GM19468 (cell line): Measurements from ENCODE around the gene PITPNB.
A peak's percentile ranks its signal among the peaks of the same experiment; 100 is the strongest.

Experiments
- ATAC-seq: cut with Tn5 transposase; IDR thresholded peaks from one replicate; pipeline ENCODE4 v1.9.1; 2021; ENCODE audit warnings: mild to moderate bottlenecking, moderate library complexity, moderate number of reproducible peaks; ENCODE audit not compliant: unreplicated experiment; ENCODE audit errors: extremely low read depth

Gene PITPNB

DNA sequence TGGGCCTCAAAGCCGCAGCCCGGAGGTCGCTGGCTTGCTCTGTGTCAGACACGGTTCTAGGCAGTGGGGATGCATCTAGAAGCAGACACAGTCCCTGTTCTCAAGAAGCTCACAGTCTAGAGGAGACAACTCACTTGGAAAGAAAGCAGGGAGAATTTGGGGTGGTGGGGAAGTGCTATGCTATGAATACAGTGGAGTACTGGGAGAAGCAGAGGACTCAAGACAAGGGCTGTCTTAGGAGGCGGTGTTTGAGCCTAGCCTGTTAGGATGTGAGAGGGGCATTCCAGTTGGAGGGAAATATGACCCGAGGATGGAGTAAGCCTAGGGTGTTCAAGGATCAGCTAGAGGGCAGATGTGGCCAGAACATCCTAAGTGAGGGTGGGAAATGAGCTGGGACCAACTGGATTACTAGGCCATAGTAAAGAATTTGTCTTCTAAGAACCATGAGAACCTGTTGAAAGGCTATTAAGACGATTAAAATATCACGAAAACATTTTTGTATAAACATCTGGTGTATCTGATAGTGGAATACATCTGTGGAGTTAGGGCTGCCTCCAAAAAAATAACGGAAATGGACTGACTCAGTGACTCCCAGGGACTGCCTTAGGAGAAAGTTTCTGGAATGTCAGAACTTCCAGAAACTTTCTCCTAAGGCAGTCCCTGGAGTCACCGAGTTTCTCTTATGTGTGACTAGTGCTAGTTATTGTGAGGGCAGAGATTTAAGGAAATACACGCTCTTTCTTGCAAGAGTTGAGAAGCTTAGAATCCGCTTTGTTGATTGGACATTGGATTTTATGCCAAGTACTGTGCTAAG, 1.1 kb upstream of the PITPNB start:
- no peak for ATAC-seq

GRCh38 chr22:27918341-27919221, 475 bp downstream of the PITPNB start:
- ATAC-seq: no peak

DNA sequence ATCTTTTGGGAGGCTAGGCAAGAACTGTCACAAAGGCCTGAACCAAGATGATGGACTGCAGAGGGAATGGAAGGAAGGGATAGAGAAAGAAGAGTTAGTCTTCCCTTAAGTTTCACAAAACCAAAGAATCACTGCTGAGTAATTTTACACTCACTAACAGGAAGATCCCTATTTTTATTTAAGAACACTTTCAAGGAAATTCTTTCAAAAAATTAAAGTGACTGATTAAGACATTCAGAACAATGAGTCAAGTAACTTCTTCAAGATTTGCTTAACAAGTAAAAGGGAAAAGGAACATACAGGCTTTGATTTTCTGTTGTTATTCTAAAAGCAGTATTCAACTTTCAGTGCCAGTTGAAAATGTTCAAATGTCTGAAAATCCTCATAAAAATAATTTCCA, 3.1 kb downstream of the PITPNB start:
- no peak for ATAC-seq

DNA sequence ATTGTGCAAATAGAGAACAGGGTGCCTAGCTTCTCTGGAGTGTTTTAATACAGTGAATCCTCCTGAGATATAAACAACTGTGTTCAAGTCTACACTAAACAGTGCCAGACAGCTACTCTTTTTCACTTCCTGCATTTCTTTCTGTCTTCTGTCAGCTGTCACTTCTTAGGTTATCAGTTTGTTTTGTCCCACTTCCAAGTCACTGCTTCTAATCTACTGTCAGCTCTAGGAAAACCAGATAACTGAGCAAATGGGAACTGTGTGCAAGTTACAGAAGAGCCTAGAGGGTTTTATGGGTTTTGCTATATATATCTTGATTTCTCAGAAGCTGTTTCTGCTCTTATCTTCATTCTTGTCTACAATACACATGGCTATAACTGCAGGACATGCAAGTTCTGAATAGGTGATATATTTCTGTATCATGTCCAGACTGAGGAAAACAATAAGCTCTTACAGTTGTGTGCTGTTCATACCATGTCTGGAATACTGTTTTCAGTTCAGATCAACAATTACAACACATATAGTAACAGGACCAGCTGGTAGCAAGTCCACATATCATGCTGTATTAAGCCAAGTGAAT, 5.8 kb downstream of the PITPNB start:
- no peak for ATAC-seq

GRCh38 chr22:27912101-27912500, 7.0 kb downstream of the PITPNB start:
- no peak for ATAC-seq

DNA sequence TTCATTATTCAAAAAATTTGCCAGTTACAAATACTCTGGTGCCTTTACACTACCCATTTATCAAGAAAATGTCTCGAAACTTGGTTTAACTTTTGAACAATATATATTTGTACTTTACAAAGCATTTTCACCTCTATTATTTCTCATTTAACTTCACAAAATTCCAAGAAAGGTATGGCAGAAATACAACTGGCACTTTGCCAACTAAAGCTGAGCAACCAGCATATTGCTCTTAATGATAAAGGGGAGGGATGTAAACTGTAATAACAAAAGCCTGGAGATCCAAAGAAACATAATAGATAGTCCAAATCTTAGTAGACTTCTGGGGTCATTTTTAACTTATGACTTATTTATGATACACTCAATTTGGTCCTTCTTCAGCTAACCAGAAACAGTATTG, 7.7 kb downstream of the PITPNB start:
- ATAC-seq: no peak

DNA sequence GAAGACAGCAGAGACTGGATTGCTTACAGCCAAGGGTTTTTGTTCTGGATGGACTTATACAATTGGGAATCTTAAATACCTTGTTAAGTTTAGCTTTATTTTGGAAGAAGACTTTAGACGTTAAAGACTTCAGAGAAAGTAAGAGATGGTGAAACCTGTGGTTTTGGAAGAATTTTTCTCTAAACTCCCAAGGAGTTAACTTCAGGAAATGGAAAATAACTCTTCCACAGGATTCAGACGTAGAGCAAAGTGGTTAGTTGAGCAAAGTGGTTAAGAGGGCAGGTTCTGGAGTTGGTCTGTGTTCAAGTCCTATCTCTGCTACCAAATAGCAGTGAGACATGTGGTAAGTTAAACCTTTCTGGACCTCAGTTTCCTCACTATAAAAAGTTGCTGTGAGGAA, 12.8 kb downstream of the PITPNB start:
- no peak for ATAC-seq

GRCh38 chr22:27905653-27906052, 13.4 kb downstream of the PITPNB start:
- no peak for ATAC-seq

GRCh38 chr22:27903805-27904473, 15.1 kb downstream of the PITPNB start:
- no peak for ATAC-seq

GRCh38 chr22:27900153-27900552, 18.9 kb downstream of the PITPNB start:
- ATAC-seq: no peak

- ATAC-seq: no peak
Observed at GRCh38 chr22:27896245-27896644, 22.8 kb downstream of the PITPNB start.

GRCh38 chr22:27895600-27895999, 23.5 kb downstream of the PITPNB start:
- ATAC-seq: peak; percentile 63

DNA sequence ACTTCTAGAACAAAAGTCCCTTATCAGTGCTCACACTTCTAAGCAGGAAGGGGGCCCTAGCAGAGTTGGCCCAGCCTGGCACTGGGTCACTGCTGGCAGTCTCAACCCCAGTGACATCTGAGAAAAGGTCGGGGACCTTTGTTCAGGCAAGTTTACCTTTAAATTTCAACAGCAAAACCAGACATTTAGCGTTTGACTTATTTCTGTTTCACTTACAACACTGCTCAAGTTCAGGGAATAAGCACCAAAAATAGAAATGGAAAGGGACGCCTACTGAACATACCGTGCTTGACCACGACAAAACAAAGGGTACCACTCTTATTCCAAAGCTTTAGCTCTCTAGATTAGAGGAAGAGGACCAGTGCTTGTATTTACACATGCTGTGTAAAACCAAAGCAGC, 26.2 kb downstream of the PITPNB start:
- ATAC-seq: no peak

DNA sequence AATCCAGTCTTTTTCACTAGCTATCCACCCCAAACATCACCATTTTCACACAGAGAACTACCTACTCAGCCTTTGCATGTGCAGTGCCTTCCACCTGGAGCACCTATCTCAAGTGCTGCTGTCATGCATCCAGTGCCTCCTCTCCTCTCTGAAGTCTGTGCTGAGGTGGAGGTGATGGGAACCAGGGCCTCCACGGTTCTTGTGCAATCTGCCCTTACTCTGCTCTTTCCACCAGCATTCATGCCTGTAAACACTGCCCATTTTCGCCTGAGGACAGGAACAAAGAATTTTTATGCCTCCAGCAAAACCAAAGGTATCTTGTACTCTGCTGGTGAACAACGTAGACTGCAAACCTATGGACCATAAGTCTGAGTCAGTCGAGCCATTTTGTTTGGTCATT, 27.0 kb downstream of the PITPNB start:
- no peak for ATAC-seq

DNA sequence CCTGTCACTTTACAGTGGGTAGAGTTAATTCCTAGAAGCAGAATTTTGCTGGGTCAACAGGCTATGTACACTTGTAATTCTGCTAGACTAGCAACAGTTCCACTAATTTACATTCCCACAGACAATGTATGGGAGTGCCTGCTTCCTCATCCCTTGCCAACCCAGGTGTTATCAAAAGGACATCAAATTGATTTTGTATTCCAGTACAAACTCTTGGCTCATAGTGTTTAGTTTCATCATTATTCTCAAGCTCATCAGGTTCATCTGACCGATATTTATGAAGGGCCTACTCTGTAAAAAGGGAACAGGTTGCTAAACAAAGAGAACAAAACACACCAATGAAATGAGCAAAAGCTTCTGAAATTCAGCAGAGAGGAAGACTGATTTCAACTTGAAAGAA, 30.7 kb downstream of the PITPNB start:
- ATAC-seq: no peak

DNA sequence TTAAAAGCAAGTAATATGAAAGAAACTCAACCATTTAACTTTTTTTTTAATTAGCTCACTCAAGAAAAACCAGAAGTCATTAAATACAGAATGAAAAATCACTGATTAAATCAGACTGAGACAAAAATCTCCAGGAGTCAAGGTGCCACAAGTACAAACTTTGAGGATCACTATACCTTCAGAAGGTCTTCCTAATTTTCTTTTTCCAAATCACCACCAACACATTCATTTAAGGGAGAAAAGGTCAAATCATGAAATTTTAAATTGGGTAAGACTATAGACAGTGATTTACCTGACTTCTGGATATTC, 32.3 kb downstream of the PITPNB start:
- ATAC-seq: no peak

DNA sequence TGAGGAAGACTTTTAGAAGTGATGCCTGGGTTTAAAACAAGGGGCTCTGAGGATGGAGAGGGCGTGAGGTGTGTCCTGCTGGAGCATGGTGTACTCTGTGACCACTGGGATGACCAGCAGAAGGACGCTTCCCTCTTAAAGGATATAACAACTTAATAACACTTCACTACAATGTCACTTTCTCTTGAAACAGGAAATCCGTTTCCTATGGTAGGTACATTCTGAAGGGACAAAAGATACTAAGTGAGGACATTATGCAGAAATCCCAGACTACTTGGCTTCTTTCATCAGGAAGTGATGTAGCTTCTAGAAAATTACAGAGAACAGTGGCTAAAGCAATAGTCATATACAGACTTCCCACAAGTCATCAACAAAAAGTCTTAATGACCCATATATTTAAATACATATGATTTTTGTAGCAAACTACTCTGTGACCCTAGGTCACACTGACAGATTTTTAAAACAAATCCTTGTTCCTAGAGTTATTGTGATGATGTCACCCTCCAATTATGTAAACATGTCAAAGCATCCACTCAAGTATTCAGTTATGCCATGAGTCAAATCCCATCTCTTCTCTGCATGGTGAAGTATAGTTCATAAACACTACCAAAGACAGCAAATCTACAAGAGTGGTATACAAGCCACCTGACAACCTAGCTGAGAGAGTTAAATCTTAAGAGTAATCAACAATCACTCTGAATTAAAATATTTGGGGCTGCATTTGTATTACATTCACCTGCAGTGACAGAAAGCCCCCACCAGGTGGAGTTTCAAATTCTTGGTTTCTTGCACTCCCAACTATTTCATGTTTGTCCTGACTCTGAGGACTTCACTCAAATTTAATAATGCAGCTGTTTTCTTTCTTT, 32.8 kb downstream of the PITPNB start:
- no peak for ATAC-seq

DNA sequence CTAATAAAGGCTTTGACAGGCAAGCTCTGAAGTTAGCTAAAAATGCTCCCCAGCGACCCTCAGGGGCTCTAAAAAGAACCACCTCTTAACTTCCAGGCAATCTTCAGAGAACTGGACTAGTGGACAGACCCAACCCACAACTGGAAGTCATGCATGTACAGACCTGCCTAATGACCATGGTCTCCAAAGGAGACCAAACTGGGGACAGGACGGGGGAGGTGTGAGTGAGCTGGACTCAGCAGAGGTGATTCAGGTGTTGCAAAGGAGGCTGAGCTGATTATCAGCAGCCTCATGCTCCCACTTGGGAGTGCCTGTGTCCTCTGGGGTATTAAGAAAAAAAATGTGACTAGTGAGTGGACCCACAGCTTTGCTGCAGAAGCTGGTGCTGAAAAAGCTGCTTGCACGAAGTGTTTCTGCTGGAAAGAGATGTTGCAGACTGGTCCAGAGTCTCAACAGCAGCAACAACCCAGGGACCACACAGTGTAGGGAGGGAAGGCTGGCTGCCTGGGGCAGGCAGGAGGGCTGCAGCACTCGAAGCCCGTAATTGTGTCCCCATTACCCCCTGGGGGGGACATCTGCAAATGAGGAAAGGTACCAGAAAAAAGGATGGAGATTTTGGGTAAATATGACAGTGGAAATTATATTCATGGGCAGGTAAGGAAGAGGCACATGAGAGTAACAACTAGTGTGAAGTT, 35.3 kb downstream of the PITPNB start:
- no peak for ATAC-seq
